ENCODE data around the gene PDZD2.
A peak's percentile ranks its signal among the peaks of the same experiment; 100 is the strongest.
"Not testable (repeated sequence)": the region's sequence is repeated elsewhere in the genome, so short reads cannot be mapped to it uniquely, and the experiment has no call there.

The PDZD2 gene

GRCh38 chr5:31638748-31639418, at the start of gene PDZD2:
Gene PDZD2 (plus strand): TSS chr5:31639131.
- peak; percentile 38 for DNase-seq

GRCh38 chr5:31593665-31594064, 45.3 kb upstream of the PDZD2 start:
- DNase-seq, result no peak

GRCh38 chr5:31596354-31596753, 42.6 kb upstream of the PDZD2 start:
- DNase-seq, result no peak

DNA sequence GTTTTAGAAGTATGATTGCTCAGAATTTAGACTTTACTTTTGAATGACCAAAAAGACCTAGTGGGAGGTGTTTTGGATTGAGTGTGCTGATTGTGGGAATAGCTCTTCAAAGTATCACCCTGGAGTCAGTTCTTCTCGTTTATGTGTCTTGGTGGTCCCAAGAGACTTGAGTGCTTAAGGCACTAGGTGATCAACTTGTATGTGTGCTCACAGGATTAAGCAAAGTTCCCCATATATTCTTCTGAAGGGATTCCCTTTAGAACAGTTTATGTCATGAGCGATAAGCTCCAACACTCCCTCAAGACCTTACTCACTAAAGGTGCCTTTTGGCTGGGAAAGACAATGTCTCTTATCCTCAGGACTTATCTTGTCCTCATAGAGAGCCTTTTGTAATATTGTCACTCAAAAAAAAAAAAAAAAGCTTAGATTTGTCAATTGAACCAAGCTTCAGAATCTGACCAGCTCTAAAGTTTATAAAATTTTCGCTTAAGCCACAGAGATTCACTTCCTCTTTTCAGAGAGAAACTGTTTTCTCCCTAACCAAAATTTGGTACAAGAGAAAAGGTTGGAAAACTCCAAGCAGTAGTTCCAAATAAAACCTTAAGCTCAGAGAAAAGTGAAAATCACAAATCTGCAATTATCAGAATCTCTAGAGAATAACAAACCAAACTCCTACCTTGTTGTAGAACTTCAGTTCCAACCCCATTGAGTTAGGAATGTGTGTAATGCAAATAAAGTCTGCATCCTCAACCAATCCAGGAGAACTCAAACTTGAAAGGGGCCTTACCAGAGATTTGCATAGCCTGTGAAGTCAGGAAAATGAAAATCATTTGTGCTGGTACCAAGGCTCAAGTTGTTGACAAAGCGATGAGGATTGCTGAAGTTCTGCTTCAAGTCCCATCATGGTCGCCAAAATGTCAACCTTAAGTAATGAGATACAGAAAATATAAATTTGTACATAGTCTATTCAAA, 40.0 kb upstream of the PDZD2 start:
- DNase-seq, result no peak

DNA sequence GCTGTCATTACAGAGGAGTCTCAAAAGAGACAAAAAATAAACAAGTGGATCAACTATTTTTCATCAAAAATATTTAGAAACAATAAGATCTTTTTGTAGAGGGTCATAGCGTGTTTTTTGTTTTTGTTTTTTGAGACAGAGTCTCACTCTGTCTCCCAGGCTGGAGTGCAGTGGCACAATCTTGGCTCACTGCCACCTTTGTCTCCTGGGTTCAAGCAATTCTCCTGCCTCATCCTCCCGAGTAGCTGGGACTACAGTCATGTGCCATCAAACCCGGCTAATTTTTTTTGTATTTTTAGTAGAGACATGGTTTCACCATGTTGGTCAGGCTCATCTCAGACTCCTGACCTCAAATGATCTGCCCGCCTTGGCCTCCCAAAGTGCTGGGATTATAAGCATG, 36.6 kb upstream of the PDZD2 start:
- DNase-seq, result not testable (repeated sequence)

GRCh38 chr5:31604240-31604639, 34.7 kb upstream of the PDZD2 start:
- DNase-seq, result no peak

- no peak for DNase-seq
Observed at GRCh38 chr5:31604644-31605043, 34.3 kb upstream of the PDZD2 start.

- DNase-seq, result no peak
Observed at GRCh38 chr5:31605920-31606319, 33.0 kb upstream of the PDZD2 start.

DNA sequence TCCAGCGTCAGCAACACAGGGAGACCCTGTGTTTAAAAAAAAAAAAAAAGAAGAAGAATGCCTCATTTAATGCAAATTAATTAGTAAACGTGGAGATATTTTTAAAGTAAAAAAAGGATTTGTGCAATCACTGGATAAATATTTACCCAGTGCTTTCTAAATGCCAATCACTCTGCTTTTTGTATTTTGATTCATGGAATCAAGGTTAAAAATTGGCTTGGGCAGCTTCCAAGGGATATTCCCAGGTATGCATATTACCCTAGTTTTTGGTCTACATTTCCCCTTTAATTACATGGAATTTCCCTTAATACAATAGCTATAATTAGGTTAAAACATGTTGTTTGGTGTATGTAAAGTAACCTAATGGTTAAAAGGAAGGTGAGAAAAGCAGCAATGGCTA, 31.4 kb upstream of the PDZD2 start:
- no peak for DNase-seq

GRCh38 chr5:31611002-31611401, 27.9 kb upstream of the PDZD2 start:
- no peak for DNase-seq

GRCh38 chr5:31613651-31614050, 25.3 kb upstream of the PDZD2 start:
- no peak for DNase-seq

DNA sequence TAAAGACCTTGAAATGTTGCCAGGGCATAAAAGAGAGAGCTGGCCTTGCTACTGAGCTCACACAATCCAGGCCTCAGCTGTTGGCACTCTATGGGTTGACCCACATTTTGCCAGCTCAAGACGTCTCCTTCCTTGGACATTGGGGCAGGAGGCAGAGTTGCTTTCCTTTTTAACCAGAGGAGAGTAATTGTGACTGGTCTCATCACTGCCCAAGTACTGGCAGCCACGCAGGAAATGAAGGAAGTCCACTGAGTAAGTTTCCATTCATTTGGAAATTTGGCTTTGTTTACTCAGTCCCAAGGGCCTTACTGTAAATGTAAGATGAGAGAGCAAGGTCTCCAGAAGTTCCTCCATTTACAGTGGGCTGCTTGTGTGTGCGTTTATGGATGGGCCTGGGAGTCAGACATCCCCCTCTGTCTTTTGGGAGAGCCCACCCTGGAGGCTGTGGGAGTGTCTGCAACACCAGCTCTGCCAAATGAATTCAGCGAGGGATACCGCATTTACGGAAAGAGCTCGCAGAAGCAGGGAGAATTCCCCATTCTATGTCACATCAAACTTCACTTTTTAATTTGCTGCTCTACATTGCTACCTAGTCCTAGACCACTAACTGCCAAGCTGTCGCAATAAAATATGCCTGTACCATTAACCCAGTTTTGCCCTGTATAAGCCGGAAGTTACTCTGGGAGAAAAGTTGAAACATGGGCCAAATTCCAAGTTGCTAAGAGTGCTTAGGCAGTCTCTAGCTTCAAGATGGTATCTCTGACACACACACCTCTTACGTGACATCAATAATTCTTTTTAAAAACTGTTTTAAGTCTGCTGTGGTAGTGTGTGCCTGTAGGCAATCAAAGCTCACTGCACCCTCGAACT, 24.5 kb upstream of the PDZD2 start:
- no peak for DNase-seq

DNA sequence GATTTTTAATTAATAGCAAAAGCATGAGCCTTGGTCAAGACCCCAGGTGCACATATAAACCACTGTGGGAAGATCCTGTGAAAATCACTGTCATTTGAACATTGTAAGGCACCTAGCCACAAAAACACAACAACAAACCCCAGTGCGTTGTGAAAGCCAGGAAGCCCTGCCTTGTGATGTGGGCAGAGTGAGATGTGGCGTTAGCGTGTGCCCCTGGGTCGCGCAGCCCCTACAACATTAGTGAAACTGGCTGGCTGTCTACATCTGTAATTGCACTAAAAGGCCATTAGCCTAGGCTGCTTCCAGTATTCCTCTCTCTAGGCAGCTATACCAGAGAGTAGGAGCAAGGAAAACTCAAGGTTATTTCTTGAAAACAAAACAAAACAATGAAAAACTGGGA, 21.1 kb upstream of the PDZD2 start:
- DNase-seq, result no peak

GRCh38 chr5:31620026-31620425, 18.9 kb upstream of the PDZD2 start:
- no peak for DNase-seq

DNA sequence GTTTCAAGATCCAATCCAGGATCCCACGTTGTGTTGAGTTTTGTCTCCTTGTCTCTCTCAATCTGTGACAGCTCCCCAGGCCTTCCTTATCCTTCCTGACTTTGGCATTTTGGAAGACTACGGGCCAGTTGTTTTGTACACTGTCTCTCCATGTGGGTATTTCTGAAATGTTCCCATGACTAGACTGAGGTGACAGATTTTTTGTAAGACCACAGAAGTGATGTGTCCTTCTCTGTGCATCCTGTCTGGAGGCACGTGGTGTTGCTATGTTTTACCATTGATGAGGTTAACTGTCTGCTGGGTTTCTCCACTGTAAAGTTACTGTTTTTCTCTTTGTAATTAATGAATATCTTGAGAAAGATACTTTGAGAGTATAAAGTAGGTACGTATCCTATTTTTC, 15.7 kb upstream of the PDZD2 start:
- no peak for DNase-seq

DNA sequence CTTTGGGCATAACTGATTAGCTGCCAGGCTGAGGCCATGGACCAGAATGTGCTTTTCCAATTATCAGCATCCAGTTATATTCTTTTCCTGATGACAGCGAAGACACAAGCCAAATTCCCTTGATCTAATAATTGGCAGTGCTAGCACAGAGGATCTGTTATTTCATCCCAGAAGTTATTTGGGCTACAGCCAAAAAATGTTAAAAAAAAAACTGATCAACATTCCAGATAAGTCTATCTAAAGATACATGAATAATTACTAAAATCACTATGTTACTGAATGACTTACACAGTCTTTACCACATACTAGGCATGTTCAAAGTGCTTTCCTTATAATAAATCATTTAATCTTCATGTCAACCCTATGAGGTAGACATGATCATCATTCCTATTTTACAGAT, 13.5 kb upstream of the PDZD2 start:
- DNase-seq, result no peak

- DNase-seq, result no peak
Observed at GRCh38 chr5:31626156-31626555, 12.8 kb upstream of the PDZD2 start.

- DNase-seq, result no peak
Observed at GRCh38 chr5:31626604-31627234, 12.2 kb upstream of the PDZD2 start.

DNA sequence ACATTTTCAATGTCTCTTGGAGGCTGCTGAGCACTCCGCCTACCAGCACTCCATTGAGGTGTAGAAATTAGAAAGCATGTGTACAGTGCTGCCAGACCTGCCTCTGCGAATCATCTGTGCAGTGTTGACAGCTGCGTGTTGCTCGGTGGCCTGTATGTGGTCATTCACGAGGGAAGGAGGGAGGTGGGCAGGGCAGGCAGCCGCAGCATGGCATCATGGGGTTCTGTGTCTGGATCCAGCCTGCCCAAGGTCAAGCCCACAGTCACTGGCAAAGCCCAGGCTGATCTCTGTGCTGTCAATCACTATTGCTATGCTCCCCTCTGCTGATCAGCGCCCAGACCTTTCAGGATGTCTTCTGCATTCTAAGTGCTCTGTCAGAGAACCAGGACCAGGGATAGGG, 8.0 kb upstream of the PDZD2 start:
- DNase-seq, result no peak

DNA sequence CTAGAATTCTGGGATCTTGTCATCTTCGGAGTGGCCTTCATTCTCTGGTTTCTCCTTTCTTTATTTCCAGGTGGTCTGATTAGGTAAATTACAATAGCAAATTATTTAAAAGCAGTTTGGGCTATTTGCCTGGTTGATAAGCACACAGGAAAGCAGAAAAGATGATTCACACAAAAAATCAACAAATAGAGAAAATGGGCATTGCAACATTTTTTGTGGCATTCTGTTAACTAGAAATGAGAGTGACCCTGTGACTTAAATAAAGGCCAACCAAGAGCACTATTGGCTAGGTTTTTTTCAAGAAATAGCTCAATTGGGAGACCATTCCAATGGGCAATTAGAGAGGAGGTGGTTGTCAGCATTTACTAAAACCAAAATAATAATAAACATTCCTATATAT, 6.5 kb upstream of the PDZD2 start:
- no peak for DNase-seq

DNA sequence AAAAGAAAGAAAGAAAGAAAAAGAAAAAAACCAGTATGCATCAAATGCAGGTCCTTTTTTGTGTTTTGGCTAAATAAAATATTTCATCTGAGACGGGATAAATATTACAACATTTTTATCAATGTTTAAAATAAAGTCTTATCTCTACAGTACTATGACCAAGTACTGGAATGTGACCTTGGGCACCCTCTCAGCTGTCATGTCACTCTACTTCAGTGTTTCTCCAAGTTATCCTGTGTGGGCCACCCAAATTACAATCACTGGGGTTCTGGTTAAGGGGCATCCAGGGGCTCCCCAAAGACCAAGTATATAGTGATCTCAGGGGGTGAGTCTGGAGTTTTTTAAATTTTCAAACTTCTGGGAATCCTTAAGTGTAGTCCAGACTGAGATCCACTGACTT, 3.5 kb upstream of the PDZD2 start:
- DNase-seq, result no peak

- DNase-seq, result no peak
Observed at GRCh38 chr5:31637851-31638250, 1.1 kb upstream of the PDZD2 start.

- no peak for DNase-seq
Observed at GRCh38 chr5:31638345-31638744, 586 bp upstream of the PDZD2 start.

Data from amniotic stem cell (primary cell).